ENCODE results near the gene RBCK1.

DNA sequence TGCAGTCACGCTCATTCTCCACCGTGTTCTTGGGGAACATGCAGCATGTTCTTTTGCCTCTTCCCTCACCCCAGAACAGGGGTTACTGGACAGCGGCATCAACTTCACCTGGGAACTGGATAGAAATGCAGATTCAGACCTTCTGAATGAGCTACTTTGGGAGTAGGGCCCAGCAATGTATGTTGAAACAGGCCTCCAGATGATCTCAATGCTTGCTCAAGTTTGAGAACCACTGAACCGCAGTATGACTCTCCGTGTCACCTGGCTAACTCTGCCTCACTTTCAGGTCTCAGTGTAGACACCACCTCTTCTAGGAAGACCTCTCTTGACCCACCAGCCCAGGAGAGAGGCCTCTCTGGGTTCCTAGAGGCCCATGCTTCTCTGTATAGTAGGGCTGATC lies 22.7 kb upstream of the RBCK1 start:
- TF ChIP-seq CTCF (IDR thresholded peaks at IDR 0.05) (no peak), POLR2A (IDR thresholded peaks at IDR 0.05) (no peak)

All from adrenal gland (tissue), 5 donors.